ENCODE measurements around the gene ST6GALNAC3. TPM values are rescaled to one million over a fixed set of nuclear protein-coding genes. Genes with fewer than 3 reads are reported as not detected.

The ST6GALNAC3 gene
- polyA plus RNA-seq, 1 donor = 86.1 TPM

GRCh38 chr1:76583875-76584477 lies 509.4 kb downstream of the ST6GALNAC3 start:
- no peak for DNase-seq

- DNase-seq = no peak
Observed at GRCh38 chr1:76585980-76586674, 511.6 kb downstream of the ST6GALNAC3 start.

GRCh38 chr1:76587212-76587611 lies 512.7 kb downstream of the ST6GALNAC3 start:
- DNase-seq = no peak

GRCh38 chr1:76591461-76591860 lies 516.9 kb downstream of the ST6GALNAC3 start:
- no peak for DNase-seq

DNA sequence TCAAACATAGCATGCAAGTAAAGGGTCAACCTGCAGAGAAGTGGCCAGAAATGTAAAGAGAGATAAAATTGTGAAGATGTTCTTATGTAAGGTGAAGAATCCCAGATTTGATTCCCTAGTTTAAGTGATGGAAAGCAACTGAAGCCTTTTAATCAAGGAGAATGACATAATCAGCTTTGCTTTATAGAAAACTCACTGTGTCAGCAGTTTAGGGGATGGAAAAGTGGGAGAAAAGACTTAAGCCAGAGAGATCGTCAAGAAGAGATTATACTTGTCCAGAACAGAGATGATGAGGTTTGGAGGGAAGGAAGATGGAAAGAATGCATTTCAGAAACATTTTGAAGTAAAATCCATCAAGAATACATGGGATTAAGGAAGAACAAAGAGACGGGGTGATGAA lies 517.4 kb downstream of the ST6GALNAC3 start:
- no peak for DNase-seq

DNA sequence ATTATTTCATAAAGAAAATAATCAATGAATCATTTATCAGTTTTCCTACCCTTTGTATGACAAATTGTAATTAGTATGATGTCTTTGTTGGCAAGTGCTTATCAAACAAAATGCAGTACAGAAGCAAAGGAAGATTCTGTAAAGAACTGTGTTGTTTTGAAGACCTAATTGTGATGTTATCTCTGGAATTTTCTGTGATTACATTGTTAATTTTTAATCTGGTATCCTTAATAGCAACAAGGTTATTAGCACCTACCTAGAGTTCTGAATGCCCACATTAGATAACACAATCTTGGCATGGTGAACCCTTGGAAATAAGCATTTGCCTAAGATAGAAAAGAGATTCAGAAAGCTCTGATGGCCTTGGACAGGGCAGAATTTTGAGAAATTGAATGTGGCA lies 518.6 kb downstream of the ST6GALNAC3 start:
- no peak for DNase-seq

- DNase-seq = no peak
Observed at GRCh38 chr1:76593618-76594017, 519.1 kb downstream of the ST6GALNAC3 start.

DNA sequence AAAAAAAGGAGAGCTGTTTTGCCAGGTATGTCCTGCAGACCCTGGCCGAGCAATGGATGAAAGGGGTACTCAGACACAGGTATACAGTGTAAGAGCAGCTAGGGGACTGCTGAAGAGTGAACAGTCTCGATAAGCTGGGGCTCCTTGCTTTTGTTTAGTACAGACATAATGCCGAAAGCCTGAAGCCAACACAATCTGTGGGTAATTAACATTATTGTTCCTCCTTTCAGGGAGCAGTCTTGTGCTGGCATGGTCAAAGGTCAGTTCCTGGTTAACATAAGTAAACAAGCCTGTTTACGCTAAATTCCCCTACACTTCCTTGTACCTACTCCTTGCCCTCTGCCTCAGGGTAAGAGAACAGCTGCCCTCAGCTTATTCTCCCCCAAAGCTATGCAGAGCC lies 520.5 kb downstream of the ST6GALNAC3 start:
- no peak for DNase-seq

GRCh38 chr1:76601465-76601864 lies 526.9 kb downstream of the ST6GALNAC3 start:
- no peak for DNase-seq

DNA sequence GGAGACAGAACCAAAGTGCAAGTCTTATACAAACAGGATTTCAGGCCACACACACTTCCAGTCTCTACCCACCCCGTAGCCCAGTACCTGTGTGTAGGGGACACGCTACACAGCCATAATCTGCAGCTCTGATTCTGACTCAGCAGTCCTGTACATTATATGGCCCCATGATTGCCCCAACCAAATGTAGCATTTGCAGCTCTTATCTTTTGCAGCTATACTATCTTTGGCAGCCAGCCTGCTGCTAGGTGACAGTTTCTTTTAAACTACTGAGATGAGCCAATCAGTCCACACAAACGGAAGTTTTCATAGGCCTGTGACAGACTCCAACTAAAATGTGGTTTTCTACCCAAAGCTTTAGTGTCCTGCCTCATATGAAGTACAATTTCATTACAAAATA lies 533.2 kb downstream of the ST6GALNAC3 start:
- no peak for DNase-seq

- DNase-seq = no peak
Observed at GRCh38 chr1:76611770-76612445, 537.4 kb downstream of the ST6GALNAC3 start.

GRCh38 chr1:76613886-76614285 lies 539.3 kb downstream of the ST6GALNAC3 start:
- no peak for DNase-seq

- no peak for DNase-seq
Observed at GRCh38 chr1:76615253-76616035, 540.9 kb downstream of the ST6GALNAC3 start.

GRCh38 chr1:76620371-76620770 lies 545.8 kb downstream of the ST6GALNAC3 start:
- no peak for DNase-seq

DNA sequence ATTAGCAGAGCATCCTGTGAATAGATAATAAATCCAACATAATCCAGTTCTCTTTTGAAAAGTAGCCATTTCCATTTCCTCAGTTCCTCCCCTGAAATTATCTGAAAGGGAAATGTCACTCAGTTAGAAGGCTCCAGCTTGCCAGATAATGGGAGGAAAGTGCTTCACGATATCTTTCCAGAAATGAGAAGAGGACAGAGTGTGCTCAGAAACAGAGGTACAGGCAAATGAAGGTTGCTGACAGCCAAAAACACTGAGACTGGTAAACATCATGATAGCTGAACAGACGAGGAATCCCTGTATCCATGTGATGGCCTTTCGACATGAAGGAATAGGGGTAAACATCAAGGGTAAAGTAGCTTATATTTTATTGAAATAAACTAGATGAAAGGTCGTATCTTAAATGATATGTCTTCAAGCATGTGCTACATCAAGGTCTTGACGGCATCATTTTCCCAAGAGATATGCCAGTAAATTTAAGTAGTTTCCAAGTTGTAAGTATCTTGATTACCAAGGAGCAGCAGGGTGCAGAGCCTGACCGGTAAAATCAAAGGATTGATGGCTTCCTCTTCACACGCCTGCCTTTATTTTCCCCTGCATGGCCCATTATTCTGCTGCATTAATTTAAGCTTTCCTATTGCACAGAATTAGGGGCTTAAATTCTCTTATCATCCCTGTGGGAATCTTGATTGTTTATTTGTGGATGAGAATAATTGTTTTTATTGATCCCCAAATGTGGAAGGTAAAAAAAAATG lies 548.4 kb downstream of the ST6GALNAC3 start:
- no peak for DNase-seq

DNA sequence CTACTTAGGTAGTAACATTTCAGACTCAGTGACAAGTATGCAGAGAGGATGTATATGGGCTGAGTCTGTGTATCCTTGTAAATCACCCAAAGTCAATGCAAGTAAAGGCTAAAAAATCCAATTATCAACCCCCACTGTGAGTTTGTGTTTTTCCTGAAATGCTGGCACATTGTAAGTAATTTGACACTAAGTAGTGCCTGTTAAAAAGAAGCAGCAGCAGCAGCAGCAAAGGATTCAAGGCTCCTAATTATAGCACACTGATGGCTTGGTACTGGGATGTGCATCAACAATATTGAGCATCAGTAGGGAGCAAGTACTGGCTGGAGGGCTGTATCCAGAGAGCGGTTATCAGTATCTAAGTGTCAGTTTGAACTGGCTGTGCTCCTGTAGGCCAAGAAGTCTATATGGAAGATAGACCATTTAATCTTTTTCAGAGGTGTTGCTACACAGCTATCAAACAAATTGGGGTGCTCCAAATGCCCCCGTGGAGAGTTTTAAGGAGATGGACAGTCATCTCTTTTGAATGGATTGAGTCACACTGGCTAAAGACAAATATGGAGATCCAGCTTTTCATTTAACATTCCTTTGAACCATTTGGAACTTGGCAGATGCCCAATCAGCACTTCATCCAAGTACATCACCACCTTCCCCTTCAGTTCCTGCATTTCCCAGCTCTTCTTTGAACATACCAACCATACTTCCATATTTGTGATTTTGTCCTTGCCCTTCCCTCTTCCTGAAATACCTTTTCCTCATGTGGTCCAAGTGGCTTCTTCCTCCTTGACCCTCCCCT lies 551.5 kb downstream of the ST6GALNAC3 start:
- no peak for DNase-seq

GRCh38 chr1:76627498-76627897 lies 553.0 kb downstream of the ST6GALNAC3 start:
- no peak for DNase-seq

DNA sequence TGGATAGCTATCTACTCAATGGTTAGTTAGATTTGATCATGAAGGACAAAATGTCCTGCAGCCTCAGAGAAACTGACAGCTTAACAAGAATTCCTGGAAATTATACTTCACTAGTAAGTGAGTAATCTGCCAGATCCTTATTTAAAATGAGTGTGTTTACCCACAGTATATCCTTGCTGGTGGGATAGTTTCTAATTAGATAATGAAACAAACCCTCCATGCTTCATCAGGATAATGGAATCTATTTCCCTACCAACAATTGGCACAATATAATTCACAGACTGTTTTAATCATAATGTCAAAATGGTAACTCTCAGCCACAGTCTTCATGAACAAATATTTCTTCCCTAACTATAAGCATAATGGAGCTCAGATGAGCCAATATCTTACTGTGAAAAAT lies 553.4 kb downstream of the ST6GALNAC3 start:
- DNase-seq = no peak

DNA sequence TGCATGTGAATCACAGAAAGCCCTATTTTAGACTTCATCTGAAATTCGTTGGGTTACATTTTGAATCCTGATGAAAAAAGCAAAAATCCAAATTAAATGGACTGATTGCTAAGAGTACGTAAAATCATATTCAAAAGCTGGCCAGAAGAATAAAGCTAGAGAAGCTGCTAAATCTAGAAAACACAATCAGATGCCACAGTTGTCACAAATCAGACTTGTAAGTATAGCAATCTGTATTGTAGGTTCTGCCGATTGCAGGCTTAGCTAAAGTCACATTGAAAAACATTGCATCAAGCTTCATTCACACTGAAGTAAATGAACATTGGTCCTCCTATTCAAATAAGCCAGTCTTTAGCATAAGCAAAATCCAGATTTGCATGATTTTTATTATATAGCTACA lies 557.6 kb downstream of the ST6GALNAC3 start:
- DNase-seq = no peak

DNA sequence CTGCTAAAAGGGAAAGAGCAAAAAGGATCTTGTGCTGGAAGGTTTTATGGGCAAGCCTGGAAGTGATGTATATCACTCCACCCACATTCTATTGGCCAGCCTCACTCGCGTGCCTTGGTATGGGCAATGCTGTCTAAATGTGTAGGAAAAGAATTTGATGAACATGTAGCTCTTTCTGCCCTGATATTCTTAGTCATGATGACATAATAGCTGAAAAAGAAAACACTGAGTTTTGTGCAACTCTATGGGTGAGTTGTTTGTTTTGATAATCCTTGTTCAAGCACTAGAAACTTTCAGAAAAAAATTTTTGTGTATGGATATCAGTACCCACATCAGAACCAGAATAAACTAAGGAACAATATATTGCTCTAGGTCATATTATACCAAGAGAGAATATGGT lies 561.2 kb downstream of the ST6GALNAC3 start:
- DNase-seq = no peak

- no peak for DNase-seq
Observed at GRCh38 chr1:76639181-76639580, 564.6 kb downstream of the ST6GALNAC3 start.
